GM12878 (cell line): ENCODE results near the gene ROPN1B.
"Not testable (repeated sequence)": the region's sequence is repeated elsewhere in the genome, so short reads cannot be mapped to it uniquely, and the experiment has no call there.

Experiments
- BHLHE40 ChIP-seq, 2 experiments: fragments of 450-650 bp in 1 of 2; IDR thresholded peaks; 2 replicates each; pipeline ENCODE4 v1.6.1; 2011 to 2017; ENCODE audit warnings: low read depth in 2 of 2, borderline replicate concordance in 1 of 2, improper control_type of control experiment in 1 of 2, low read length in 1 of 2, mild to moderate bottlenecking in 1 of 2
- BRCA1 ChIP-seq: IDR thresholded peaks from 2 replicates; pipeline ENCODE4 v1.6.1; 2011; ENCODE audit warnings: low read depth, low read length, improper control_type of control experiment
- POLR2A ChIP-seq: IDR thresholded peaks from 2 replicates; pipeline ENCODE4 v1.6.1; 2011; ENCODE audit warnings: low read depth, mild to moderate bottlenecking, low read length
- TF ChIP-seq, protein P1 (sequence below), 3 experiments: IDR thresholded peaks in 2 of 3; conservative IDR thresholded peaks in 1 of 3; 2 replicates each; pipeline ENCODE4 v1.5.1; 2011; ENCODE audit warnings: low read depth in 3 of 3, low read length in 3 of 3, mild to moderate bottlenecking in 3 of 3, control low read depth in 2 of 3, moderate library complexity in 2 of 3, inconsistent platforms in 1 of 3, mixed read lengths in 1 of 3; ENCODE audit not compliant: control insufficient read depth in 2 of 3, insufficient read depth in 1 of 3; ENCODE audit errors: extremely low read depth in 1 of 3

DNA sequence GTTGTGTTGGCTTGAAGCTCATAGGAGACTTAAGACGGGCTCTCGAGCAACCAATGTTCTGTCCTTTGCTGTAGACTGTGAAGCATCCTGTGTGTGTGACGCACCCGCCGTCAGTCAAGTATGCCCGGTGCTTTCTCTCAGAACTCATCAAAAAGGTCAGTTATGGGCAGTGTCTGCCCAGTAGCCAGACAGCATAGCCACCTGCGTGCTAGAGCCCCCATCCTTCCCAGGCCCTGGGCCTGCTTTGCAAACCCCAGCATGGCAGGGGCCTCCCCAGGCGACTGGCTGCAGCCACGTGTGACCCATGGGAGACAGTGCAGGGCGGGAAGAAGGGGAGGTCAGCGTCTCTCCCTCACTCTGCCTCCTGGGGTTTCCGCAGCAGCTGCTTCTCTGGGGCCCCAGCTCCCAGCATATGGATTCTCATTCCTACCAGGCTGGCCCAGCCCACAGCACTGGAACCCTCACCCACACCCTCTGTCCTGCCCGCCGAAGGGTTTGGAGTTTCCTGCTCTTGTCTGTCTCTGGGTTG, 48.2 kb upstream of the ROPN1B start:
- TF ChIP-seq POLR2A; BRCA1; BHLHE40 (IDR thresholded peaks at IDR 0.05; ENCODE audit: borderline replicate concordance in 1 of 2, low read depth in 2 of 2, low read length in 1 of 2): not testable (repeated sequence)
- TF ChIP-seq, protein P1, sequence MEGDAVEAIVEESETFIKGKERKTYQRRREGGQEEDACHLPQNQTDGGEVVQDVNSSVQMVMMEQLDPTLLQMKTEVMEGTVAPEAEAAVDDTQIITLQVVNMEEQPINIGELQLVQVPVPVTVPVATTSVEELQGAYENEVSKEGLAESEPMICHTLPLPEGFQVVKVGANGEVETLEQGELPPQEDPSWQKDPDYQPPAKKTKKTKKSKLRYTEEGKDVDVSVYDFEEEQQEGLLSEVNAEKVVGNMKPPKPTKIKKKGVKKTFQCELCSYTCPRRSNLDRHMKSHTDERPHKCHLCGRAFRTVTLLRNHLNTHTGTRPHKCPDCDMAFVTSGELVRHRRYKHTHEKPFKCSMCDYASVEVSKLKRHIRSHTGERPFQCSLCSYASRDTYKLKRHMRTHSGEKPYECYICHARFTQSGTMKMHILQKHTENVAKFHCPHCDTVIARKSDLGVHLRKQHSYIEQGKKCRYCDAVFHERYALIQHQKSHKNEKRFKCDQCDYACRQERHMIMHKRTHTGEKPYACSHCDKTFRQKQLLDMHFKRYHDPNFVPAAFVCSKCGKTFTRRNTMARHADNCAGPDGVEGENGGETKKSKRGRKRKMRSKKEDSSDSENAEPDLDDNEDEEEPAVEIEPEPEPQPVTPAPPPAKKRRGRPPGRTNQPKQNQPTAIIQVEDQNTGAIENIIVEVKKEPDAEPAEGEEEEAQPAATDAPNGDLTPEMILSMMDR (IDR thresholded peaks at IDR 0.05 in 2 of 3, conservative IDR thresholded peaks at IDR 0.05 in 1 of 3; ENCODE audit: control insufficient read depth in 2 of 3, extremely low read depth in 1 of 3, insufficient read depth in 1 of 3, low read depth in 3 of 3, low read length in 3 of 3): not testable (repeated sequence)
